Smooth muscle cell of the umbilical artery (primary cell): Measurements from ENCODE around the gene ZBTB18. TPM values are rescaled to one million over a fixed set of nuclear protein-coding genes. Genes with fewer than 3 reads are reported as not detected.

ENCODE experiments used
- total RNA-seq: library from RNA; depleted of rRNA; stranded (reverse); fragments of >200 nt; gene quantifications from 2 replicates; pipeline ENCODE4 v1.2.3, GENCODE V29; 2014

The ZBTB18 gene
- 20.2 and 20.6 TPM in 2 replicates for total RNA-seq

DNA sequence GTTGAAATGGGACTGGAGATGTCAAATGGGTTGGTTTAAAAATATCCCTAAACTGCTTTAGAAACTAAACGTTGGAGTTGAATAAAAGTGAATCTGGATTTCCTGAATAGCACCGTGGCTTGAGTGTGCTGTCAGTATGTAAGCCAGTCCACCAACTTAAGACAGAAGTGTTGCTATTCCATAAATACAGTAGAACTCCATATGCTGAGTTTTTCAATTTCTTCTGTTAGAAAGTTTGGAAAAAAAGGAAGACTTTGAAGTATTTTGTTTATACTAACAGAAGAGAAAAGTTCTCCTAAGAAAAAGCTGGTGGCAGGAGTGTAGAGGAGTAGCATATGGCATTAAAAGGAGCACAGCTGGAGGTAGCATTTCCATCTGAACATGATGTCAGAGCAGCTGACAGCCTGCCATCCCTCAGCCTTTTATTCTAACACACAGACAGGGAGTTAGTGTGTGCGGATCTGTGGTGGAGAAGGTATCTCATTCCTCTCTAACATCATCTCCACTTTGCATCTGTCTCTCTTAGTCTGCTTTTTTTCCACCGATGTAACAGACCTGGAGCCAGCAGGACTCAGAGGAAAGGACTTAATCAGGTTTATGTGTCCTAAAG lies at the start of gene ZBTB18:
Gene ZBTB18, plus strand, starts transcription at position 449 of the 610 bp plus-strand sequence. Its CDS starts 149 bp downstream, at position 598.

Other genes with a start within 250 kb of the ZBTB18 start
- 40.7 and 50.6 TPM in 2 replicates for gene AKT3, start 201.0 kb upstream of the ZBTB18 start, total RNA-seq